ENCODE data around the gene PPAN. TPM values are rescaled to one million over a fixed set of nuclear protein-coding genes. Genes with fewer than 3 reads are reported as not detected.

PPAN gene
- total RNA-seq, 1 donor from 2014 or later, result 39.6 TPM

DNA sequence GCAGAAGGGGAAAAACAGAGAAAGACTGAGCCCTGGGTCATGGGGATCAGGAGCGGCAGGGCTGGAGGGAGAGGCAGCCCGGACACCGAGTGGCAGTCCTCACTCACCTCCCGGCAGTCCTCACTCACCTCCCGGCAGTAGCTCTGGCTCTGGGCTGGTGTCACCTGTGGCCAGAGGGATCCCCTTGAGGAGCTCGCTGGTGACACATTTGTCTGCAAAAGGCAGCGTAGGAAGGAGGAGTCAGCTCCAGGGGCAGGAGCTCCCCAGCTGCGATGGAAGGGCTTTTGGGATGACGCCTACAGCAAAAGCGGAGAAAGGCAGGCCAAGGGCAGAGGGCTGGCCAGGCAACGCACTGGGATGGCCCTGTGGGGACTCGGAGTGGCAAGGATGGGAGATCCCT, 12.8 kb downstream of the PPAN start:
- TF ChIP-seq, protein P1, sequence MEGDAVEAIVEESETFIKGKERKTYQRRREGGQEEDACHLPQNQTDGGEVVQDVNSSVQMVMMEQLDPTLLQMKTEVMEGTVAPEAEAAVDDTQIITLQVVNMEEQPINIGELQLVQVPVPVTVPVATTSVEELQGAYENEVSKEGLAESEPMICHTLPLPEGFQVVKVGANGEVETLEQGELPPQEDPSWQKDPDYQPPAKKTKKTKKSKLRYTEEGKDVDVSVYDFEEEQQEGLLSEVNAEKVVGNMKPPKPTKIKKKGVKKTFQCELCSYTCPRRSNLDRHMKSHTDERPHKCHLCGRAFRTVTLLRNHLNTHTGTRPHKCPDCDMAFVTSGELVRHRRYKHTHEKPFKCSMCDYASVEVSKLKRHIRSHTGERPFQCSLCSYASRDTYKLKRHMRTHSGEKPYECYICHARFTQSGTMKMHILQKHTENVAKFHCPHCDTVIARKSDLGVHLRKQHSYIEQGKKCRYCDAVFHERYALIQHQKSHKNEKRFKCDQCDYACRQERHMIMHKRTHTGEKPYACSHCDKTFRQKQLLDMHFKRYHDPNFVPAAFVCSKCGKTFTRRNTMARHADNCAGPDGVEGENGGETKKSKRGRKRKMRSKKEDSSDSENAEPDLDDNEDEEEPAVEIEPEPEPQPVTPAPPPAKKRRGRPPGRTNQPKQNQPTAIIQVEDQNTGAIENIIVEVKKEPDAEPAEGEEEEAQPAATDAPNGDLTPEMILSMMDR (IDR thresholded peaks at IDR 0.05; ENCODE audit: unreplicated experiment), result no peak
- Mint-ChIP-seq H3K36me3 (ENCODE audit: low read depth, unreplicated experiment) (peaks cover 14% of the 10 kb centered on the region), H3K4me3 (ENCODE audit: unreplicated experiment) (peak overlapping the region; percentile 98), H3K27me3 (ENCODE audit: unreplicated experiment) (peaks cover 12% of the 10 kb centered on the region), H3K4me1 (ENCODE audit: unreplicated experiment) (peaks cover 5% of the 10 kb centered on the region), H3K27ac (ENCODE audit: unreplicated experiment) (peak overlapping the region; percentile 97), H3K9me3 (ENCODE audit: unreplicated experiment) (no peaks in the 10 kb centered on the region)
- DNase-seq (ENCODE audit: low spot score), result no peak

DNA sequence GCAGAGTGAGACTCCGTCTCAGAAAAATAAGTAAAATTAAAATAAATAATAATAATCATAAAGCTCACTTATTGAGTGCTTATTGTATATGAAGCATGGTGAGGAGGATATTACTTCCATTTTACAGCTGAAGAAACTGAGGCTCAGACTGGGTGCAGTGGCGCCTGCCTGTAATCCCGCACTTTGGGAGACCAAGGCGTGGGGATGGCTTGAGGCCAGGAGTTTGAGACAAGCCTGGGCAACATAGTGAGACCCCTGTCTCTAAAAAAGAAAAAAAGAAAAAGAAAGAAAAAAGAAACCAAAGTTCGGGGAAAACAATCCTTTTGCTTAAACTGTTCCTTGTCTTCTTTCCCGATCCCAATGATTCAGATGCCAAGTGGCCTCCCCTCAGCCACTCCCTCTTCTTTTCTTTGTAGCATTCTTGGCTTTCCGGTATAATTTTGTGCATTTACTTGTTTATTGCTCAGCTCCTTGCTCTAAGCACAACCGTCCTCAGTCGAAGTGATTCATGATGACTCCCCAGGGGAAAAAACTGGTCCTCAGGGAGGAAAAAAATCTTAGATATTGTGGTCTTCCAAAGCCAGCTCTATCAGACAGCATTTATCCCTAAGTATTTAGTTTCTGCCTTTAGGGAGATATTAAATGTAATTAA, 14.5 kb downstream of the PPAN start:
- H3K9me3 Mint-ChIP-seq (ENCODE audit: unreplicated experiment), result no peaks in the 10 kb centered on the region
- TF ChIP-seq, protein P1 (IDR thresholded peaks at IDR 0.05; ENCODE audit: unreplicated experiment), result no peak
- DNase-seq (ENCODE audit: low spot score), result no peak
- H3K27ac Mint-ChIP-seq (ENCODE audit: unreplicated experiment), result no peak overlapping the region
- peaks cover 18% of the 10 kb centered on the region for H3K36me3 Mint-ChIP-seq (ENCODE audit: low read depth, unreplicated experiment)
- peaks cover 5% of the 10 kb centered on the region for H3K4me1 Mint-ChIP-seq (ENCODE audit: unreplicated experiment)
- peak overlapping the region; percentile 62 for H3K4me3 Mint-ChIP-seq (ENCODE audit: unreplicated experiment)
- peaks cover 12% of the 10 kb centered on the region for H3K27me3 Mint-ChIP-seq (ENCODE audit: unreplicated experiment)

DNA sequence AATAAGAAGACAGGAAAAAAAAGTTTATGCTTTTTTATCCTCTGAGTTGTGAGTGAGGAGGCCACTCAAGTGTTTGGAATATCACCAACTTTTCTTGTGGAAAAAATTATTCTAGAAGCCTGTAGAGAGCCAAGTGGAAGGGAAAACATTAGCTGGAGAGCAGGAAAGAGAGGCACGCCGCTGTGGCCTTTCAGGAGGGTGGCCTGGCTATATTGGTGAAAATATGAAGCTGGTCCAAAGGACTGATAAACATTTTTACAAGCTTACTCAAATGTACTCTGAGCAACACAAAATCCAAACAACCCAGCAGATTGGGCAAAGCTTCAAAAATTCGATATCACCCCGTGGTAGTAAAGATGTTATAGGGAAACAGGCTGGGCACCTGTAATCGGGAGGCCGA, 15.9 kb downstream of the PPAN start:
- peaks cover 9% of the 10 kb centered on the region for H3K27me3 Mint-ChIP-seq (ENCODE audit: unreplicated experiment)
- no peaks in the 10 kb centered on the region for H3K9me3 Mint-ChIP-seq (ENCODE audit: unreplicated experiment)
- H3K36me3 Mint-ChIP-seq (ENCODE audit: low read depth, unreplicated experiment), result peaks cover 8% of the 10 kb centered on the region
- no peak for DNase-seq (ENCODE audit: low spot score)
- peaks cover 5% of the 10 kb centered on the region for H3K4me1 Mint-ChIP-seq (ENCODE audit: unreplicated experiment)
- no peak overlapping the region for H3K27ac Mint-ChIP-seq (ENCODE audit: unreplicated experiment)
- peak overlapping the region; percentile 31 for H3K4me3 Mint-ChIP-seq (ENCODE audit: unreplicated experiment)
- TF ChIP-seq, protein P1 (IDR thresholded peaks at IDR 0.05; ENCODE audit: unreplicated experiment), result no peak

DNA sequence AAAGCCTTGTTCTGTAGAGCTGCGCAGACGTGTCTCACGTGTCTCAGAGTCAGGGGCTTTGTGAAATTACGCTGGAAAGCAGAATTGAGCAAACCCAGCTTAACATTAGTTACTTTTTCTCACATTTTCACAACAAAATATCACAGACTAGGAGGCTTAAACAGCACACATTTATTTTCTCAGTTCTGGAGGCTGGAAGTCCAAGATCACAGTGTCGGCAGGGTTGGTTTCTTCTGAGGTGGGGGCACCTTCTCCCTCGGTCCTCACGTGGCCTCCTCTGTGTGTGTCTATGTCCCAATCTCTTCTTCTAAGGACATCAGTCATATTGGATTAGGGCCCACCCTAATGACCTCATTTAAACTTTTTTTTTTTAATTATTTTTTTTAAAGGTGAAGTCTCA, 18.3 kb downstream of the PPAN start:
- H3K9me3 Mint-ChIP-seq (ENCODE audit: unreplicated experiment), result no peaks in the 10 kb centered on the region
- TF ChIP-seq, protein P1 (IDR thresholded peaks at IDR 0.05; ENCODE audit: unreplicated experiment), result no peak
- H3K4me3 Mint-ChIP-seq (ENCODE audit: unreplicated experiment), result peak overlapping the region; percentile 44
- H3K4me1 Mint-ChIP-seq (ENCODE audit: unreplicated experiment), result no peaks in the 10 kb centered on the region
- H3K27me3 Mint-ChIP-seq (ENCODE audit: unreplicated experiment), result peaks cover 3% of the 10 kb centered on the region
- peak overlapping the region; percentile 76 for H3K27ac Mint-ChIP-seq (ENCODE audit: unreplicated experiment)
- no peak for DNase-seq (ENCODE audit: low spot score)
- H3K36me3 Mint-ChIP-seq (ENCODE audit: low read depth, unreplicated experiment), result peaks cover 4% of the 10 kb centered on the region

DNA sequence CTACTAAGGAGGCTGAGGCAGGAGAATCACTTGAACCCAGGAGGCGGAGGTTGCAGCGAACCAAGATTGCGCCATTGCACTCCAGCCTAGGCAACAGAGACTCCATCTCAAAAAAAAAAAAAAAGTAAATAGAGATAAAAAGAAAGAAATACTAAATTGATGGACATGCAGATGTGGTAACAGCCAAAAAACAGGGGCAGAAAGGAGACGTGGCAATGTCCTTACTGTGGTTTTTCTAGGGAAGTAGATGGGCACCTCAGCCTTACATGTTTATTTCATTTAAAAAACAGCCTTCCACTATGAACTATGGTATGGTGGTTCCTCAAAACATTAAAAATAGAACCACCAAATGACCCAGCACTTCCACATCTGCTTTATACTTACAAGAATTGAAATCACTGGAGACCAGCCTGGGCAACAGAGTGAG, 20.1 kb downstream of the PPAN start:
- peaks cover 3% of the 10 kb centered on the region for H3K27me3 Mint-ChIP-seq (ENCODE audit: unreplicated experiment)
- H3K9me3 Mint-ChIP-seq (ENCODE audit: unreplicated experiment), result no peaks in the 10 kb centered on the region
- H3K4me3 Mint-ChIP-seq (ENCODE audit: unreplicated experiment), result no peak overlapping the region
- TF ChIP-seq, protein P1 (IDR thresholded peaks at IDR 0.05; ENCODE audit: unreplicated experiment), result no peak
- DNase-seq (ENCODE audit: low spot score), result no peak
- H3K27ac Mint-ChIP-seq (ENCODE audit: unreplicated experiment), result no peak overlapping the region
- H3K36me3 Mint-ChIP-seq (ENCODE audit: low read depth, unreplicated experiment), result peaks cover 4% of the 10 kb centered on the region
- H3K4me1 Mint-ChIP-seq (ENCODE audit: unreplicated experiment), result no peaks in the 10 kb centered on the region

All from endothelial cell (in vitro differentiated cells).